HCT116 (cell line): ENCODE data around the gene GALC. TPM values are rescaled to one million over a fixed set of nuclear protein-coding genes. Genes with fewer than 3 reads are reported as not detected.

Experiments
- ATAC-seq: fragments of 200-7000 bp; cut with Tn5 transposase; 2 replicates; pipeline ENCODE4 v1.9.1; 2020; ENCODE audit warnings: mild to moderate bottlenecking, moderate library complexity
- BruUV-seq: library from RNA; stranded (reverse); fragments of 400-500 nt; replicated peaks from 2 replicates; lab custom pipeline; 2021; lab: Mats Ljungman, UMichigan
- CTCF ChIA-PET: fragments of 300-600 bp; sonication (Branson Sonifier 250); formaldehyde crosslinking; loops from one replicate; lab custom pipeline; 2021; ENCODE audit warnings: antibody characterized with exemption; lab: Charles Lee
- POLR2A ChIA-PET: fragments of 300-600, 350-600 bp; sonication (Branson Sonifier 250); formaldehyde crosslinking; loops from one replicate; lab custom pipeline; 2021; ENCODE audit warnings: antibody characterized with exemption; lab: Charles Lee
- RAD21 ChIA-PET, 2 experiments: fragments of 300-600 bp; sonication (Branson Sonifier 250); formaldehyde crosslinking; loops; one replicate each; lab custom pipeline; 2023; ENCODE audit warnings: low total read pairs in 2 of 2; ENCODE audit not compliant: uncharacterized antibody in 2 of 2, unreplicated experiment in 2 of 2, low non-redundant PET in 1 of 2; lab: Charles Lee
- DNase-seq: peaks from one replicate; pipeline ENCODE4 v3.0.0-alpha.2; 2010; ENCODE audit warnings: low read depth, low spot score
- H2AFZ ChIP-seq: fragments of 200-600 bp; shearing (Covaris generic), sonication (generic); 2 replicates; pipeline ENCODE4 v1.6.1; 2017; ENCODE audit warnings: low read depth, mixed run types, mixed read lengths, antibody characterized with exemption, low read length; ENCODE audit not compliant: poor library complexity, severe bottlenecking
- H3K27ac ChIP-seq: 2 replicates; pipeline ENCODE4 v1.5.1; 2012; ENCODE audit warnings: low read depth, low read length
- H3K27me3 ChIP-seq: fragments of 200-600 bp; sonication (generic); 2 replicates; pipeline ENCODE4 v1.6.1; 2016; ENCODE audit warnings: mixed run types, low read length, mixed read lengths; ENCODE audit not compliant: insufficient read depth
- H3K36me3 ChIP-seq, 2 experiments: fragments of 200-500 bp in 1 of 2; fragments of 200-600 bp in 1 of 2; sonication (Bioruptor generic) in 1 of 2; sonication (generic) in 1 of 2; 2 replicates each; pipeline versions ENCODE4 v1.5.1 to v1.6.1; 2014 to 2016; ENCODE audit warnings: low read length in 2 of 2, inconsistent platforms in 1 of 2, mixed read lengths in 1 of 2, mixed run types in 1 of 2; ENCODE audit not compliant: insufficient read depth in 2 of 2, control insufficient read depth in 1 of 2
- H3K4me1 ChIP-seq, 2 experiments: fragments of 200-600 bp in 1 of 2; sonication (generic) in 1 of 2; 2 replicates each; pipeline versions ENCODE4 v1.5.1 to v1.6.1; 2012 to 2017; ENCODE audit warnings: low read length in 2 of 2, inconsistent platforms in 1 of 2, mild to moderate bottlenecking in 1 of 2, mixed read lengths in 1 of 2, mixed run types in 1 of 2, moderate library complexity in 1 of 2; ENCODE audit not compliant: insufficient read depth in 2 of 2, control insufficient read depth in 1 of 2
- H3K4me2 ChIP-seq: fragments of 200-600 bp; sonication (generic); 2 replicates; pipeline ENCODE4 v1.6.1; 2017; ENCODE audit warnings: mixed run types, low read length, mixed read lengths
- H3K4me3 ChIP-seq, 2 experiments: fragments of 200-600 bp in 1 of 2; sonication (generic) in 1 of 2; replicated peaks in 1 of 2; 2 replicates each; pipeline ENCODE4 v1.5.1; 2011 to 2016; ENCODE audit warnings: low read length in 2 of 2, control low read depth in 1 of 2, low read depth in 1 of 2, mild to moderate bottlenecking in 1 of 2, mixed read lengths in 1 of 2, mixed run types in 1 of 2
- H3K79me2 ChIP-seq: fragments of 200-600 bp; sonication (generic); 2 replicates; pipeline ENCODE4 v1.6.1; 2017; ENCODE audit warnings: mild to moderate bottlenecking, mixed run types, low read length, moderate library complexity, mixed read lengths; ENCODE audit not compliant: insufficient read depth
- H3K9ac ChIP-seq: fragments of 200-600 bp; sonication (generic); 2 replicates; pipeline ENCODE4 v1.6.1; 2016; ENCODE audit warnings: low read length, mixed read lengths
- H3K9me2 ChIP-seq: fragments of 200-600 bp; sonication (generic), shearing (Covaris generic); 2 replicates; pipeline ENCODE4 v1.6.1; 2017; ENCODE audit warnings: mixed run types, mild to moderate bottlenecking, moderate library complexity; ENCODE audit not compliant: insufficient read depth
- H3K9me3 ChIP-seq, 2 experiments: fragments of 200-500 bp in 1 of 2; fragments of 200-600 bp in 1 of 2; sonication (Bioruptor generic) in 1 of 2; sonication (generic) in 1 of 2; 2 replicates each; pipeline ENCODE4 v1.6.1; 2014 to 2017; ENCODE audit warnings: low read length in 2 of 2, mixed read lengths in 2 of 2, inconsistent platforms in 1 of 2, low read depth in 1 of 2, mild to moderate bottlenecking in 1 of 2, mixed run types in 1 of 2, moderate library complexity in 1 of 2; ENCODE audit not compliant: control insufficient read depth in 1 of 2, insufficient read depth in 1 of 2
- H4K20me1 ChIP-seq: fragments of 200-600 bp; sonication (generic), shearing (Covaris generic); 2 replicates; pipeline ENCODE4 v1.6.1; 2017; ENCODE audit warnings: mixed run types, mild to moderate bottlenecking, moderate library complexity; ENCODE audit not compliant: insufficient read depth
- ATF3 ChIP-seq: IDR thresholded peaks from 2 replicates; pipeline ENCODE4 v1.6.1; 2012
- CBX3 ChIP-seq: IDR thresholded peaks from 2 replicates; pipeline ENCODE4 v1.6.1; 2012; ENCODE audit warnings: low read depth
- CEBPB ChIP-seq: IDR thresholded peaks from 2 replicates; pipeline ENCODE4 v1.6.1; 2012; ENCODE audit warnings: low read depth
- CTCF ChIP-seq, 3 experiments: fragments of 200-600 bp in 1 of 3; sonication (generic) in 1 of 3; IDR thresholded peaks in 2 of 3; conservative IDR thresholded peaks in 1 of 3; 2 replicates each; pipeline ENCODE4 v1.5.1; 2012 to 2017; ENCODE audit warnings: low read depth in 2 of 3, low read length in 2 of 3, antibody characterized with exemption in 1 of 3, borderline replicate concordance in 1 of 3, control low read depth in 1 of 3, mild to moderate bottlenecking in 1 of 3, mixed read lengths in 1 of 3, mixed run types in 1 of 3, moderate library complexity in 1 of 3; ENCODE audit not compliant: insufficient read depth in 1 of 3
- EGR1 ChIP-seq: IDR thresholded peaks from 2 replicates; pipeline ENCODE4 v1.6.1; 2012; ENCODE audit warnings: low read depth
- EZH2 ChIP-seq: fragments of 200-600 bp; sonication (generic); IDR thresholded peaks from 2 replicates; pipeline ENCODE4 v1.6.1; 2017; ENCODE audit warnings: antibody characterized with exemption, mixed run types
- EZH2phosphoT487 ChIP-seq: fragments of 200-600 bp; IDR thresholded peaks from 2 replicates; pipeline ENCODE4 v1.6.1; 2018; ENCODE audit warnings: antibody characterized with exemption, borderline replicate concordance
- FOSL1 ChIP-seq: IDR thresholded peaks from 2 replicates; pipeline ENCODE4 v1.6.1; 2012; ENCODE audit warnings: low read depth
- JUND ChIP-seq: IDR thresholded peaks from 2 replicates; pipeline ENCODE4 v1.6.1; 2012
- POLR2A ChIP-seq: IDR thresholded peaks from 2 replicates; pipeline ENCODE4 v1.7.0; 2011; ENCODE audit warnings: borderline replicate concordance; ENCODE audit not compliant: insufficient read depth, insufficient read length; ENCODE audit errors: extremely low read depth
- POLR2AphosphoS5 ChIP-seq: IDR thresholded peaks from 2 replicates; pipeline ENCODE4 v1.6.1; 2011; ENCODE audit warnings: mild to moderate bottlenecking, low read depth, low read length, moderate library complexity
- RAD21 ChIP-seq: IDR thresholded peaks from 2 replicates; pipeline ENCODE4 v1.6.1; 2012; ENCODE audit warnings: low read depth, mild to moderate bottlenecking
- SIN3A ChIP-seq: IDR thresholded peaks from 2 replicates; pipeline ENCODE4 v1.6.1; 2012; ENCODE audit warnings: low read depth
- SP1 ChIP-seq: IDR thresholded peaks from 2 replicates; pipeline ENCODE4 v1.6.1; 2012; ENCODE audit warnings: low read depth
- TCF7L2 ChIP-seq: IDR thresholded peaks from 2 replicates; pipeline ENCODE4 v1.7.0; 2011; ENCODE audit warnings: borderline replicate concordance, inconsistent platforms; ENCODE audit not compliant: insufficient read depth, insufficient read length; ENCODE audit errors: extremely low read depth
- YY1 ChIP-seq: IDR thresholded peaks from 2 replicates; pipeline ENCODE4 v1.6.1; 2011; ENCODE audit warnings: low read length, low read depth, moderate library complexity, mild to moderate bottlenecking; ENCODE audit not compliant: insufficient replicate concordance; ENCODE audit errors: extremely low read depth
- ZBTB33 ChIP-seq: IDR thresholded peaks from 2 replicates; pipeline ENCODE4 v1.6.1; 2011; ENCODE audit warnings: mild to moderate bottlenecking, low read length, moderate library complexity; ENCODE audit not compliant: insufficient replicate concordance; ENCODE audit errors: extremely low read depth
- intact Hi-C: fragments of 100-400 bp; cut with micrococcal nuclease; formaldehyde crosslinking; loops from 2 replicates; pipeline ENCODE4 v1.10.0; 2022
- total RNA-seq: library from RNA; stranded (reverse); gene quantifications from one replicate; pipeline ENCODE4 v1.2.1, GENCODE V29; 2021; ENCODE audit not compliant: unreplicated experiment
- TF ChIP-seq, protein P1 (sequence below): IDR thresholded peaks from 2 replicates; pipeline ENCODE4 v1.6.1; 2012; ENCODE audit warnings: low read depth

Gene GALC
- total RNA-seq, 1 experiment from 2014 or later: 0.59 TPM

GRCh38 chr14:88017535-88017934 lies 24.6 kb upstream of the GALC start:
- H3K79me2 ChIP-seq: no peaks in the 10 kb centered on the region
- ATAC-seq: no peak
- BruUV-seq: no TSS peak
- CTCF ChIA-PET: no interaction called here
- H3K4me3 ChIP-seq: no peak overlapping the region
- RAD21 ChIA-PET: no interaction called here
- no peaks in the 10 kb centered on the region for H3K36me3 ChIP-seq
- POLR2A ChIA-PET: no interaction called here
- no peaks in the 10 kb centered on the region for H3K4me1 ChIP-seq
- no peak overlapping the region for H3K27ac ChIP-seq
- intact Hi-C loops: loop anchor here (10.0 kb wide), 1 partner anchor 417 kb away; no protein-coding TSS in a partner anchor
- no peaks in the 10 kb centered on the region for H4K20me1 ChIP-seq
- no peak for TF ChIP-seq CTCF (IDR thresholded peaks at IDR 0.05 in 2 of 3, conservative IDR thresholded peaks at IDR 0.05 in 1 of 3; ENCODE audit: borderline replicate concordance in 1 of 3, insufficient read depth in 1 of 3, low read depth in 2 of 3, low read length in 2 of 3)
- no peak for TF ChIP-seq POLR2AphosphoS5
- TF ChIP-seq JUND: no peak
- TF ChIP-seq CBX3: no peak
- TF ChIP-seq FOSL1: no peak
- no peak for TF ChIP-seq YY1
- no peak for TF ChIP-seq SIN3A
- TF ChIP-seq, protein P1, sequence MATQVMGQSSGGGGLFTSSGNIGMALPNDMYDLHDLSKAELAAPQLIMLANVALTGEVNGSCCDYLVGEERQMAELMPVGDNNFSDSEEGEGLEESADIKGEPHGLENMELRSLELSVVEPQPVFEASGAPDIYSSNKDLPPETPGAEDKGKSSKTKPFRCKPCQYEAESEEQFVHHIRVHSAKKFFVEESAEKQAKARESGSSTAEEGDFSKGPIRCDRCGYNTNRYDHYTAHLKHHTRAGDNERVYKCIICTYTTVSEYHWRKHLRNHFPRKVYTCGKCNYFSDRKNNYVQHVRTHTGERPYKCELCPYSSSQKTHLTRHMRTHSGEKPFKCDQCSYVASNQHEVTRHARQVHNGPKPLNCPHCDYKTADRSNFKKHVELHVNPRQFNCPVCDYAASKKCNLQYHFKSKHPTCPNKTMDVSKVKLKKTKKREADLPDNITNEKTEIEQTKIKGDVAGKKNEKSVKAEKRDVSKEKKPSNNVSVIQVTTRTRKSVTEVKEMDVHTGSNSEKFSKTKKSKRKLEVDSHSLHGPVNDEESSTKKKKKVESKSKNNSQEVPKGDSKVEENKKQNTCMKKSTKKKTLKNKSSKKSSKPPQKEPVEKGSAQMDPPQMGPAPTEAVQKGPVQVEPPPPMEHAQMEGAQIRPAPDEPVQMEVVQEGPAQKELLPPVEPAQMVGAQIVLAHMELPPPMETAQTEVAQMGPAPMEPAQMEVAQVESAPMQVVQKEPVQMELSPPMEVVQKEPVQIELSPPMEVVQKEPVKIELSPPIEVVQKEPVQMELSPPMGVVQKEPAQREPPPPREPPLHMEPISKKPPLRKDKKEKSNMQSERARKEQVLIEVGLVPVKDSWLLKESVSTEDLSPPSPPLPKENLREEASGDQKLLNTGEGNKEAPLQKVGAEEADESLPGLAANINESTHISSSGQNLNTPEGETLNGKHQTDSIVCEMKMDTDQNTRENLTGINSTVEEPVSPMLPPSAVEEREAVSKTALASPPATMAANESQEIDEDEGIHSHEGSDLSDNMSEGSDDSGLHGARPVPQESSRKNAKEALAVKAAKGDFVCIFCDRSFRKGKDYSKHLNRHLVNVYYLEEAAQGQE: no peak
- TF ChIP-seq POLR2A: no peak
- no peak for TF ChIP-seq ZBTB33
- TF ChIP-seq RAD21: no peak
- TF ChIP-seq EZH2: no peak
- no peak for TF ChIP-seq ATF3
- no peak for TF ChIP-seq EZH2phosphoT487
- TF ChIP-seq SP1: no peak
- TF ChIP-seq EGR1: no peak
- no peak for TF ChIP-seq TCF7L2
- TF ChIP-seq CEBPB: no peak
- TF ChIP-seq, all 23 proteins: peak for 0
- Histone ChIP-seq H3K27me3 (no peaks in the 10 kb centered on the region), H3K9me2 (no peaks in the 10 kb centered on the region), H3K4me2 (no peak overlapping the region), H2AFZ (no peak overlapping the region), H3K9ac (no peak overlapping the region), H3K9me3 (no peaks in the 10 kb centered on the region; a peak in 1 of 4 replicates)
- no peak for DNase-seq
